ENCODE data around the gene LMO4.
A peak's percentile ranks its signal among the peaks of the same experiment; 100 is the strongest.

The LMO4 gene

DNA sequence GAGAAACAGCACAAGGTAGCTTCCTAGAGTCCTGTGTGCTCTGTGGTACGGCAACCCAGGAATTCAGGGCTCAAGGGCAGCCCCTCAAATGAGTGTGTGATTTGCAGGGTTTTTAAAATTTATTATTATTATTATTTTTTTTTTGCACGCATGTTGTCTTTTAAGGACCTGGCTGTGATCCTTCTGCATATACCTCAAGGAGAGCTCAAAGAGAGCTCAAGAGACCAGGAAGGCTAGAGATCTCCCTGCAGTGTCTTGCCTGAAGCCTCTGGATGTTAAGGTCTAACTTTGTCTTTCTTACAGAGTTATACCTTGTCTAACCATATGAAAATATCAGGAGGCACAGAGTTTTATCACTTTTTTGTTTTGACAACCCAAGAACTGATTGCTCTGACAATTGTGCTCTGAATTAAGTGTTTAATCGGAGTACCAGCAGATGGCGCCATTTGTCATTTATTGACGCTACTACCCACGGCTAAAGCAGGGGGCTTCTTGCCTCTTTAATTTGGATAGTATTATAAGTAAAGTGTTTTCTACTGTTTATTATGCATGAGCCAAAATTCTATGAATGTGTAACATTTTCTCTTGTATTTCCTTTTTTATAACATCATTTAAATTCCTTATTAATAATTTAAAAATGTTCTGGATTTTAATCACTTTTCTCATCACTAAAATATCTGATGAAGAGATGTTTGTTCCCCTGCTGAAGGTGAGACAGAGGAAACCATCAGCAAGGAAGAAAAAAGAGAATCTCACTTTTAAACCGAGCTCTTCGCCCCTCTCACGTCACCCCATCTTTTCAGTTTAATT is 35.8 kb upstream of the LMO4 start:
- Histone ChIP-seq H3K36me3 (ENCODE audit: control insufficient read depth, insufficient read depth, low read length) (no peaks in the 10 kb centered on the region), H4K8ac (ENCODE audit: low read depth, low read length) (no peak overlapping the region), H3K79me1 (ENCODE audit: low read length) (no peaks in the 10 kb centered on the region), H2BK120ac (ENCODE audit: low read depth, low read length) (no peak overlapping the region), H2AK5ac (ENCODE audit: low read length) (no peak overlapping the region), H3K4ac (ENCODE audit: low read depth, low read length) (no peak overlapping the region), H3K4me2 (ENCODE audit: low read length) (no peak overlapping the region), H3K27ac (ENCODE audit: low read depth, low read length) (no peak overlapping the region), H3K4me1 (ENCODE audit: control insufficient read depth, low read depth, low read length) (no peaks in the 10 kb centered on the region), H3K56ac (ENCODE audit: low read length) (no peak overlapping the region), H3K27me3 (ENCODE audit: insufficient read depth, low read length, poor library complexity) (no peaks in the 10 kb centered on the region), H3K4me3 (ENCODE audit: low read length) (no peak overlapping the region), H2BK15ac (replicated peaks; ENCODE audit: low read depth) (no peak overlapping the region), H3K23ac (ENCODE audit: low read length) (no peak overlapping the region), H3K9ac (ENCODE audit: low read length) (no peak overlapping the region), H3K18ac (ENCODE audit: low read length) (no peak overlapping the region), H3K79me2 (ENCODE audit: control insufficient read depth, insufficient read depth, low read length) (no peaks in the 10 kb centered on the region), H2BK5ac (ENCODE audit: low read length) (no peak overlapping the region), H4K5ac (ENCODE audit: low read length) (no peak overlapping the region)
- peak; percentile 71 for DNase-seq
- no CpG with 5 or more reads among the region's 9 CpGs for WGBS (ENCODE audit: extremely low coverage, insufficient coverage, low lambda C conversion rate)

DNA sequence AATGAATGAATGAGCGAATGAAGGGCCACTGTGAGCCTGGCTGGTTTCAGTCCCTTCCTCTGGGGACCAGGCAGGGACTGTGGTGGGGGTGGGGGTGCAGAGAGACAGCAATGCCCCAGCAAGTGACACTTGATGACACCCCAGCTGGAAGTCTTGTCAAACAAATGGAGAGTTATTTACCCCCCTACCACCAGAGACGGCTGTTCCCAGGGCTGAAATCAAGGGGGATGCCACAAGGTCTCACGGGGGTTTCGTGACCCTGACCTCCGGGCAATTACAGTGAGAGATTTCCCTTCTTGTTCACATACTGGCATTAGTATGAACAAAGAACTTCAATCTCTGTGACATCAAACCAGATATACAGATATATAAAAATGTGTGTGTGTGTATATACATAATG is 34.0 kb upstream of the LMO4 start:
- no peak overlapping the region for H2BK15ac ChIP-seq (replicated peaks; ENCODE audit: low read depth)
- no peaks in the 10 kb centered on the region for H3K4me1 ChIP-seq (ENCODE audit: control insufficient read depth, low read depth, low read length)
- no peak overlapping the region for H3K4me2 ChIP-seq (ENCODE audit: low read length)
- H3K36me3 ChIP-seq (ENCODE audit: control insufficient read depth, insufficient read depth, low read length): no peaks in the 10 kb centered on the region
- no peak overlapping the region for H3K9ac ChIP-seq (ENCODE audit: low read length)
- H3K79me2 ChIP-seq (ENCODE audit: control insufficient read depth, insufficient read depth, low read length): no peaks in the 10 kb centered on the region
- no peaks in the 10 kb centered on the region for H3K27me3 ChIP-seq (ENCODE audit: insufficient read depth, low read length, poor library complexity)
- no peak overlapping the region for H2AK5ac ChIP-seq (ENCODE audit: low read length)
- no peak for DNase-seq
- no peak overlapping the region for H2BK120ac ChIP-seq (ENCODE audit: low read depth, low read length)
- no peak overlapping the region for H2BK5ac ChIP-seq (ENCODE audit: low read length)
- no peak overlapping the region for H3K18ac ChIP-seq (ENCODE audit: low read length)
- no peak overlapping the region for H3K4ac ChIP-seq (ENCODE audit: low read depth, low read length)
- no peak overlapping the region for H3K56ac ChIP-seq (ENCODE audit: low read length)
- no peak overlapping the region for H4K8ac ChIP-seq (ENCODE audit: low read depth, low read length)
- no peak overlapping the region for H3K27ac ChIP-seq (ENCODE audit: low read depth, low read length)
- H3K23ac ChIP-seq (ENCODE audit: low read length): no peak overlapping the region
- H4K5ac ChIP-seq (ENCODE audit: low read length): no peak overlapping the region
- no peaks in the 10 kb centered on the region for H3K79me1 ChIP-seq (ENCODE audit: low read length)
- no peak overlapping the region for H3K4me3 ChIP-seq (ENCODE audit: low read length)
- WGBS (ENCODE audit: extremely low coverage, insufficient coverage, low lambda C conversion rate): no CpG with 5 or more reads among the region's 5 CpGs

DNA sequence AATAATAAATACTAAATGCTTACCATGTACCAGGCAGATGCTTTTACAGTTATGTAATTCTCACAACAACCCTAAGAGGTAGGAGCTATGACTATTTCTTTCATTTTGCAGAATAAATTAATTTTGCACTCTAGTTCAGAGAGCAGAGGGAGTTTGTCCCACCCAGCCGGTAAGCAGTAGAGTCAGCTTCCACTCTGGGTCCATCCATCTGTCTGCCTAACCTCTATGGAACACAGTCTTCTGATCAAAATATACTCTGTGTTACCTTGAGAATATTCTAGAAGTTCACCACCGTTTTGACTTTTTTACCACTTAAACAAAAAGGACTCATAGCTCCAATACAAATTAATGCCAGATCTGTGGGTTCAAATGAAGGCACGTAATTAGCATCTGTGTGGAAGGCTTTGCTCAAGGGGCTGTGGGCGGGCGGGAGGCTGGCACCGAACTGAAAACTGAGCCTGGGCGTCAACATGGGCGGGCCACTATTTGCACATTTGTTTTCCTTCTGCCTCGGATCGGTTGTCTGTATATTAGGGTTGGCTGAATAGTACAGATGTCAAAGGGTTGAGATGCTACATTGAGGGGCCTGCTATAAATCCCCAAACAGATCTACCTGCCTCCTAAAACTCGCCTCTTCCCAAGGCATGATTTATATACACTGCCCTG is 33.1 kb upstream of the LMO4 start:
- H3K23ac ChIP-seq (ENCODE audit: low read length): no peak overlapping the region
- H3K18ac ChIP-seq (ENCODE audit: low read length): no peak overlapping the region
- H2BK15ac ChIP-seq (replicated peaks; ENCODE audit: low read depth): no peak overlapping the region
- no peak overlapping the region for H2BK5ac ChIP-seq (ENCODE audit: low read length)
- no peak overlapping the region for H3K4me3 ChIP-seq (ENCODE audit: low read length)
- no peak overlapping the region for H3K27ac ChIP-seq (ENCODE audit: low read depth, low read length)
- H3K79me2 ChIP-seq (ENCODE audit: control insufficient read depth, insufficient read depth, low read length): no peaks in the 10 kb centered on the region
- H3K4me2 ChIP-seq (ENCODE audit: low read length): no peak overlapping the region
- H3K56ac ChIP-seq (ENCODE audit: low read length): no peak overlapping the region
- no peaks in the 10 kb centered on the region for H3K36me3 ChIP-seq (ENCODE audit: control insufficient read depth, insufficient read depth, low read length)
- WGBS (ENCODE audit: extremely low coverage, insufficient coverage, low lambda C conversion rate): no CpG with 5 or more reads among the region's 11 CpGs
- H3K9ac ChIP-seq (ENCODE audit: low read length): no peak overlapping the region
- H2AK5ac ChIP-seq (ENCODE audit: low read length): no peak overlapping the region
- no peak overlapping the region for H4K5ac ChIP-seq (ENCODE audit: low read length)
- H3K27me3 ChIP-seq (ENCODE audit: insufficient read depth, low read length, poor library complexity): no peaks in the 10 kb centered on the region
- no peak overlapping the region for H3K4ac ChIP-seq (ENCODE audit: low read depth, low read length)
- no peak for DNase-seq
- H3K79me1 ChIP-seq (ENCODE audit: low read length): no peaks in the 10 kb centered on the region
- no peak overlapping the region for H2BK120ac ChIP-seq (ENCODE audit: low read depth, low read length)
- no peak overlapping the region for H4K8ac ChIP-seq (ENCODE audit: low read depth, low read length)
- no peaks in the 10 kb centered on the region for H3K4me1 ChIP-seq (ENCODE audit: control insufficient read depth, low read depth, low read length)

DNA sequence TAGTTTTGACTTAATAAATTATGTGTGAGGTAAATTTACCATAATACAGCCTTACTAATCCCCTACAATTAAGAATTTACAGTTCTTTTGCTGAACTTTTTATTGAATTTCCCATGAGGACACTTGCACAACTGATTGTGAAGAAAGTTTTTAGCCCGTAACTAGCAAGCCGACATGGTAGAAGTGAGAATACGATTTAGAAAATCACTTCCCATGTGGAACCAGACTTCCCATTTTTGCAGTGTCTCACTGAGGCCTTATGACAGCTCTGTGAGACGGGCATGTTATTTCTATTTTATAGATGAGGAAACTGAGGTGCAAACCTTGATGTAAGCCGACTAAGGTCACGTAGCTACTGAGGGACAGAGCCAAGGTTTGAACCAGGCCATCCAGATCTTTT is 32.5 kb upstream of the LMO4 start:
- H3K79me2 ChIP-seq (ENCODE audit: control insufficient read depth, insufficient read depth, low read length): no peaks in the 10 kb centered on the region
- H2BK120ac ChIP-seq (ENCODE audit: low read depth, low read length): no peak overlapping the region
- no peaks in the 10 kb centered on the region for H3K36me3 ChIP-seq (ENCODE audit: control insufficient read depth, insufficient read depth, low read length)
- H3K27me3 ChIP-seq (ENCODE audit: insufficient read depth, low read length, poor library complexity): no peaks in the 10 kb centered on the region
- no peak overlapping the region for H3K9ac ChIP-seq (ENCODE audit: low read length)
- no peak overlapping the region for H2AK5ac ChIP-seq (ENCODE audit: low read length)
- WGBS (ENCODE audit: extremely low coverage, insufficient coverage, low lambda C conversion rate): no CpG with 5 or more reads among the region's 6 CpGs
- H2BK5ac ChIP-seq (ENCODE audit: low read length): no peak overlapping the region
- H3K18ac ChIP-seq (ENCODE audit: low read length): no peak overlapping the region
- H4K5ac ChIP-seq (ENCODE audit: low read length): no peak overlapping the region
- no peak overlapping the region for H3K27ac ChIP-seq (ENCODE audit: low read depth, low read length)
- no peak overlapping the region for H3K56ac ChIP-seq (ENCODE audit: low read length)
- H2BK15ac ChIP-seq (replicated peaks; ENCODE audit: low read depth): no peak overlapping the region
- no peak for DNase-seq
- H4K8ac ChIP-seq (ENCODE audit: low read depth, low read length): no peak overlapping the region
- H3K23ac ChIP-seq (ENCODE audit: low read length): no peak overlapping the region
- H3K4ac ChIP-seq (ENCODE audit: low read depth, low read length): no peak overlapping the region
- no peak overlapping the region for H3K4me3 ChIP-seq (ENCODE audit: low read length)
- H3K79me1 ChIP-seq (ENCODE audit: low read length): no peaks in the 10 kb centered on the region
- H3K4me2 ChIP-seq (ENCODE audit: low read length): no peak overlapping the region
- no peaks in the 10 kb centered on the region for H3K4me1 ChIP-seq (ENCODE audit: control insufficient read depth, low read depth, low read length)

DNA sequence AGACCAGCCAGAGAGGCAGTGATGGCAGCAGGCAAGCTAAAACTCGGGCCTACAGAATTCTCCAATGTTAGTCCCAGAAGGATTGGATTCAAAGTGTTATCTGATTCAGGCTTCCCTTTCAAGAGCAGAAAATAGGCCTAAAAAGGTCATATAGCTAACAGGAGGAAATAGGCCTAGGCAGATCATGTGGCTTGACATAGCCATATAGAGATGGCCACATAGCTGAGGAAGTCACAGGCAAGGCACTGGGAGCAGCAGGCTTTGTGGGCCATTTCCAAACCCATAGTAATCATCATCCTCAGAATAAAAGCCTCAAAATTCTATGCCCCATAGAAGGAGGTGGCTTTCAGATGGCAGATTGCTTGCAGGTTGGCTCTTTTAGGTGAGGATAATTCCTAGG is 29.0 kb upstream of the LMO4 start:
- H3K27ac ChIP-seq (ENCODE audit: low read depth, low read length): no peak overlapping the region
- WGBS (ENCODE audit: extremely low coverage, insufficient coverage, low lambda C conversion rate): no CpG with 5 or more reads among the region's 1 CpG

More for the DNA sequence above, 29.0 kb upstream of the LMO4 start:
- H3K9ac ChIP-seq (ENCODE audit: low read length): no peak overlapping the region
- no peak overlapping the region for H2AK5ac ChIP-seq (ENCODE audit: low read length)
- H3K79me1 ChIP-seq (ENCODE audit: low read length): no peaks in the 10 kb centered on the region
- no peak overlapping the region for H3K56ac ChIP-seq (ENCODE audit: low read length)
- H3K4me2 ChIP-seq (ENCODE audit: low read length): no peak overlapping the region
- H2BK120ac ChIP-seq (ENCODE audit: low read depth, low read length): no peak overlapping the region
- DNase-seq: no peak
- no peak overlapping the region for H4K8ac ChIP-seq (ENCODE audit: low read depth, low read length)
- no peak overlapping the region for H2BK15ac ChIP-seq (replicated peaks; ENCODE audit: low read depth)
- no peaks in the 10 kb centered on the region for H3K79me2 ChIP-seq (ENCODE audit: control insufficient read depth, insufficient read depth, low read length)
- H3K4me3 ChIP-seq (ENCODE audit: low read length): no peak overlapping the region
- no peak overlapping the region for H3K18ac ChIP-seq (ENCODE audit: low read length)
- no peaks in the 10 kb centered on the region for H3K27me3 ChIP-seq (ENCODE audit: insufficient read depth, low read length, poor library complexity)
- no peak overlapping the region for H3K23ac ChIP-seq (ENCODE audit: low read length)
- H4K5ac ChIP-seq (ENCODE audit: low read length): no peak overlapping the region
- no peaks in the 10 kb centered on the region for H3K4me1 ChIP-seq (ENCODE audit: control insufficient read depth, low read depth, low read length)
- no peak overlapping the region for H3K4ac ChIP-seq (ENCODE audit: low read depth, low read length)
- H3K36me3 ChIP-seq (ENCODE audit: control insufficient read depth, insufficient read depth, low read length): no peaks in the 10 kb centered on the region
- no peak overlapping the region for H2BK5ac ChIP-seq (ENCODE audit: low read length)
